GM15510 (cell line): ENCODE results near the gene MAN1A1.

Source experiments
- POLR2A ChIP-seq: IDR thresholded peaks from 3 replicates; pipeline ENCODE4 v1.6.1; 2011; ENCODE audit warnings: borderline replicate concordance; ENCODE audit not compliant: insufficient read length; ENCODE audit errors: extremely low read depth

The MAN1A1 gene

GRCh38 chr6:119205911-119206618 is 143.5 kb downstream of the MAN1A1 start:
- no peak for TF ChIP-seq POLR2A

DNA sequence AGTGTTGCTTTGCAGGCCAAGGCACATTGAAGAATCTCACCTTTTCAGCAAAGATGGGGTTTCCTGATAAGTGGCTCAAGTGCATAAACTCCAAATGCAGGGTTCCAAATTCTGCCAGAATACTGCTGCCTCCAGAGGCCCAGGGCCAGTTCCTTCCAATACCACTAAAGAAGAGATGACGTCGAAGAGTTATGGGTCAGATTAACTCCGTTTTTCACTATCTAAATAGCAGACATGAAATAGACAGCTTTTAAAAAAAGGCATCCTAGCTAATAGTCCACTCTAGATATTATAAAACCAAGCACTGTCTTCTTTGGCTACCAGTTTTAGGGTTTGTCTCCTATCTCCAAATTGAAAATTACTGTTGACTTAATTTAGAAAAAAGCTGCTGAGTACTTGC is 144.8 kb downstream of the MAN1A1 start:
- no peak for TF ChIP-seq POLR2A

DNA sequence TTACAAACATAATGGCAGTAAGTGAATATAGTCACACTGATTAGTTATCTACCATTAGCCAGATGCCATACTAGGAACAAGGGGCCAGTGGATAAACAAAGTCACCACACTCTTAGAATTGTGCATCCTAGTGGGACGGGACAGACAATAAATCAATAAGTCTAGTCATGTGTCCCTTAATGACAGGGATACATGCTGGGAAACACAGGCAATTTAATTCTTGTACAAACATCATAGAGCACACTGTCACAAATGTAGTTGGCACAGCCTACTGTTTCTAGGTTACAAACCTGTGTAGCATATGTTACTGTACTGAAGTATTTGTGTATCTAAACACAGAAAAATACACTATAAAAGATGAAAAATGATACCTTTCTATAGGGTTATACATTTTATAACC is 148.1 kb downstream of the MAN1A1 start:
- no peak for TF ChIP-seq POLR2A

DNA sequence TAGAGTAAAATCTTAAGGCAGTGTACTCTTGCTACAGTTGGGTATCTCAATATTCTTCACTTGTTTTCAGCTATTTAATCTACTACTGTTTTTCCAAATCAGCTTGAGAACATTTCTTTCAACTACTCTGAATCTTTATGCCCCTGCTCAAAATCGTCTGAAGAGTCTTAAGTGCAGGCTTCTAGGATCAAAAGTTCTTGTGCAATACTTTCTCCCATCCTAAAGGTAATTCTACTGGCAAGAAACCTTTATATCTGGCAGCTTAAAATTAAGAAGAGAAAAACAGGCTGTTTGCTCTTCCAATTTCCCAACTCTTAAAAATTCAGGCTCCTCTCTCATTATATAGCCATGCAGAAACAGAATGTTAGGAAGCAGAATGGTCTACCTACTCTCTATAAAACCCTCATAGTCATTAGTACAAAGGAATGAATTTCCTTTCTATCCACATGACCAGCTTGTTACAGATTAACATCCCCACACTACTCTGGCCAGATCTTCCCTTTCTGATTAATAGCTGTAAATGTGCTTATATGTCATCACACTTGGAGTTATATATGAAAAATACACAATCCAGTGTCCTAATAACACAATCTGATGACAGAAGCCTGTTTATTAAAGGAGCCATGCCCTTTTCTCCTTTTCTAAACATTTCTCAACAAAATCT is 148.9 kb downstream of the MAN1A1 start:
- TF ChIP-seq POLR2A, result no peak

DNA sequence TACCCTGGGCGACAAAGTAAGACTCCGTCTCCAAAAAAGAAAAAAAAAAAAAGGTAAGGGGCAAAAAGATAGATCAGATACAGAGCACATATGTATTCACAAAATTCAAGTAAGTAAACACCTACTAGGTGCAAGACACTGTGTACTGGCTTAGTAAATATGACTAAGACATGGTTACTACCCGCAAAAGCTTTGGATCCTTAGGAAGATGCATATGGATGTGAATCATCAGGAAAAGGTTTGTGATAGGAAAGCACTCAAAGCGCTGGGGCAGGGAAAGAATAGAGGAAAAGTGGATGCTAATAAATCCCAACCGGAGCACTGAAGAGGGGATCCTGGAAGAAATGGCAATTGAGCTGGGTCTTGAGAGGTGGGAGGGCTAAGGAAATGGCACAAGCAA is 152.3 kb downstream of the MAN1A1 start:
- no peak for TF ChIP-seq POLR2A

- no peak for TF ChIP-seq POLR2A
These were observed 152.8 kb downstream of the MAN1A1 start for GRCh38 chr6:119196715-119197114.

DNA sequence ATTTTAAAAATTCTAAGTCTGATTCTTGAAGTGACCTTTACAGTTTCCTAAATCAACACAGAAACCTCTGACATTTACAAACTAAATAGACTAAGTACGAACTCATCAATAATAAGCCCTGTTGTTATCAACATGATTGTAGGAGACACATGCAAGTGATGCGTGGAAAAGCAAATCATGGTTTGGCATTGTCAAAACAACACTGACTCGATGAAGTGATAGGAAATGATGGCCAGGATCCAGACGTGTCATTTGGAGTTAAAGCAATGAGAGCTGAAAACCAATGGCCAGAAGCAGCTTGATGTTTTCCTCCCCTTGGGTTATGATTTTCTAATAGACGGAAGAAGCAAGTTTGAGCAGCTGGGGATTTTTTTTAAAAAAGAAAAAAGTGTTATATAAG is 153.7 kb downstream of the MAN1A1 start:
- no peak for TF ChIP-seq POLR2A

- no peak for TF ChIP-seq POLR2A
These were observed 154.4 kb downstream of the MAN1A1 start for GRCh38 chr6:119195204-119195603.

DNA sequence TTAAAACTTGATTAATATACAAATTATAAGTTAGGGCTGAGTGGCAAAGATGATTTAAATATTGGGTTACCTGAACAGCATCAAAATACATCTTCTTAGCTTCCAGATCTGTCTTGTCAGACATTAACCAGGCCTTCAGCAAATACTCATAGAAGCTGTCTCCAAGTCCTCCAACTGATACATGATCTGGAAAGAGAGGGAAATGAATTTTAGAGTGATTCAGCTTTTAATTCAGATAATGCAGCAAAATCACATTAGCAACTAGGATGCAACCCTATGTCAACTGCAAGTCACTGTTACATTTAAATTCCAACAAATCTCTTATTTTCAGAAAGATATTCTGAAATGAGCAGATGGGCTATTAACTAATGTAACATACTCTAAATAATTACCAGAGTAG is 155.9 kb downstream of the MAN1A1 start:
- no peak for TF ChIP-seq POLR2A

GRCh38 chr6:119192200-119192599 is 157.4 kb downstream of the MAN1A1 start:
- TF ChIP-seq POLR2A, result no peak

DNA sequence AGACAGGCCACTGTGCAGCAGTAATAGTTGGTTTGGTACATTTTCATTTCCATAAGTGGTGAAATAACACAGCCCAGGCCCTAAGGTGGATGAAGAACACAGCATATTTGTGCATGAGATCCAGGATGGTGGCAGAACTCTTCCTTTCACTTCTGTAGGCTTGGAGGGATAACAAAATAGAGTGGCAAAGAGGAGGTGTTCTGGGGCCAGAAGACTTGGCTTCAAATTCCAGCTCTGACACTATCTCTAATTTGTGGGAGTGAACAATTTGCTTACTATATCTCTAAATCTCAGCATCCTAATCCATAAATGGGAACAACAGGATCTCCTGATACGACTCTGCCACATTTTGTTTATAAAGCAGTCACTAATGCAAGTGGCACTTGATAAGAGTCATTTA is 159.4 kb downstream of the MAN1A1 start:
- TF ChIP-seq POLR2A, result no peak

DNA sequence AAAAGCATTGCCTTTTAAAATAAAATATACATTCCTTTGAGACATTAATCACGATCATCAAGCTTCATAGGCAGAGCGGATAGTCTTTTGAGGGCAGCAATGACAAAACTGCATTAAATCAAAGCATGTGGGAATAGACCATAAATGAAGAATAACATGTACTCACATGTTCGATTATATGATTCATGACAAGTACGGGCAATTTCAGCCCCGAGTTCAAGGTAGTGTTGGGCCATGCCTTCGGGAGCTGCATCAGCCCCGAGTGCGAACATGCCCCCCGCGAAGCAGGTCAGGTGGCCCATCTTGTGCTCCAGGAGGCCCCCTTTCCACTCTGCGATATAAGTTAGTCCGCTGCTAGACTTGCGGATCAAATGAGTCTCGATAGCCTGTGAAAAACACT is 160.1 kb downstream of the MAN1A1 start:
- no peak for TF ChIP-seq POLR2A

DNA sequence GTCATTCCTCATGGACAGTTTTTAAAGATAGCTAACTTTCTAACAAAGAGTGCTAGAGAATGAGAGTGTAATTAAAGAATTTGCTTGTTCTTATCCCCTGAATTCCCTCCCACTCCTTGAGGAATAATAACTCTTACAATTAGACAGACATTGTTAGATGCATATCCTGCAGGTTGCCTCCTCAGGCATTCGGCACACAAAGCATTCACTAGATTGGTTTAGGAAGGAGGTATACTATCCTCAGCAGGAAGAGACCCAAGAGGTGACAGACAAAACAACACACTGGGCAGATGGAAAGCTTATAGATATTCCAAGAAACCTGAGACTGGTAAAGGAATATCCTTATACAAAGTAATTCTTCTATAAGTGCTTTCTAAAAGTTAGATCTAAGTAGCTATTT is 162.0 kb downstream of the MAN1A1 start:
- no peak for TF ChIP-seq POLR2A

- no peak for TF ChIP-seq POLR2A
These were observed 163.1 kb downstream of the MAN1A1 start for GRCh38 chr6:119186490-119186889.

GRCh38 chr6:119184008-119184648 is 165.4 kb downstream of the MAN1A1 start:
- TF ChIP-seq POLR2A, result no peak

DNA sequence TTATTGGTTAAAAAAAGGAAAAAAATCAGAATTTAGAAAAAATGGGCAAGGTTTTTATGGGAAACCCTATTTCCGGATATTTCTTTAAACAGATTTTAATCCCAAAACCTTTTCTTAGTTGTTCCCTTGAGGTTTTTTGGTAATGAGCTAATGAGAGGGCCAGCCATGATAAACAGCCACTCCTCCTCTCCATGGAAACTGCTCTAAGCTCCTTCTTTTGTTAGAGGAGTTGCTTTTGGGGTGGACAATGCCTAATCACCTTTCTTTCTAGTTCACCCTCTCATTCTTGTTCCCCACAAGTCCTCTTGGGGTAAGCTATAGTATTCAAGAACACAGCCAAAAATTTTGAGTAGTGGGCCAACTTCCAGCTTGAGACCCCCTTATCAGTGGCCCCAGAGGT is 166.1 kb downstream of the MAN1A1 start:
- no peak for TF ChIP-seq POLR2A
